Measurements from ENCODE around the gene SYNE2. TPM values are rescaled to one million over a fixed set of nuclear protein-coding genes. Genes with fewer than 3 reads are reported as not detected.

Gene SYNE2
- total RNA-seq, 1 experiment from 2014 or later = 16.0 TPM

DNA sequence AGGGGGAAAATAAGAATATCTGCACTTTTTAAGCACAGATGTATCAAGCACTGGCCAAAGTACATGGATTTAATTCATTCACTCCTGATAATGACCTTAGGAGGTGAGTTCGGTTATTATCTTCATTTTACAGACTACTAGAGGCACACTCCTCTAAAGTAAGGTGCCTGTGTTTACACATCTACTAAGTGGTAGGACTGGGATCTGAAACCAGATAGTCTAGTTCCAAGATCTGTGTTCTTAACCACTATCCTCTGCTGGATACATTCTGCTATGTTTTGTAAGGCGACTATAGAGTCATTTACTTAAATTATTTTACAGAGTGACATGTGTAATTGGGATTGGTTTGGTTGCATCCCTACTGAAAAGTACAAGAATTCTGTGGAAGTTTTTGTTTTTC lies 266.1 kb downstream of the SYNE2 start:
- H3K27me3 ChIP-seq (ENCODE audit: low read length) = no peaks in the 10 kb centered on the region
- no peak overlapping the region for H3K4me2 ChIP-seq (ENCODE audit: low read length)
- H3K4me1 ChIP-seq (ENCODE audit: insufficient read depth, low read length) = peaks cover 13% of the 10 kb centered on the region
- TF ChIP-seq, protein P1, sequence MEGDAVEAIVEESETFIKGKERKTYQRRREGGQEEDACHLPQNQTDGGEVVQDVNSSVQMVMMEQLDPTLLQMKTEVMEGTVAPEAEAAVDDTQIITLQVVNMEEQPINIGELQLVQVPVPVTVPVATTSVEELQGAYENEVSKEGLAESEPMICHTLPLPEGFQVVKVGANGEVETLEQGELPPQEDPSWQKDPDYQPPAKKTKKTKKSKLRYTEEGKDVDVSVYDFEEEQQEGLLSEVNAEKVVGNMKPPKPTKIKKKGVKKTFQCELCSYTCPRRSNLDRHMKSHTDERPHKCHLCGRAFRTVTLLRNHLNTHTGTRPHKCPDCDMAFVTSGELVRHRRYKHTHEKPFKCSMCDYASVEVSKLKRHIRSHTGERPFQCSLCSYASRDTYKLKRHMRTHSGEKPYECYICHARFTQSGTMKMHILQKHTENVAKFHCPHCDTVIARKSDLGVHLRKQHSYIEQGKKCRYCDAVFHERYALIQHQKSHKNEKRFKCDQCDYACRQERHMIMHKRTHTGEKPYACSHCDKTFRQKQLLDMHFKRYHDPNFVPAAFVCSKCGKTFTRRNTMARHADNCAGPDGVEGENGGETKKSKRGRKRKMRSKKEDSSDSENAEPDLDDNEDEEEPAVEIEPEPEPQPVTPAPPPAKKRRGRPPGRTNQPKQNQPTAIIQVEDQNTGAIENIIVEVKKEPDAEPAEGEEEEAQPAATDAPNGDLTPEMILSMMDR (conservative IDR thresholded peaks at IDR 0.05; ENCODE audit: low read depth, low read length) = no peak
- TF ChIP-seq EZH2phosphoT487 (IDR thresholded peaks at IDR 0.05; ENCODE audit: borderline replicate concordance, low read length) (no peak), EZH2 (IDR thresholded peaks at IDR 0.05; ENCODE audit: low read length, unreplicated experiment) (no peak)
- no peak overlapping the region for H3K27ac ChIP-seq (ENCODE audit: low read length)
- intact Hi-C loops (cut with micrococcal nuclease) = no loop called here
- peak; percentile 19; the same call in 1 of the 2 replicates for ATAC-seq
- CTCF ChIA-PET = no interaction called here
- no TSS peak for BruUV-seq (replicated peaks)
- no peak overlapping the region for H3K9ac ChIP-seq (ENCODE audit: low read length)
- H2AFZ ChIP-seq (ENCODE audit: low read length) = no peak overlapping the region
- peak; percentile 14 for DNase-seq
- H3K9me3 ChIP-seq (ENCODE audit: low read length) = no peaks in the 10 kb centered on the region
- H3K79me2 ChIP-seq (ENCODE audit: low read length) = no peaks in the 10 kb centered on the region
- H3K36me3 ChIP-seq (ENCODE audit: low read depth, low read length) = no peaks in the 10 kb centered on the region
- no peaks in the 10 kb centered on the region for H3K9me2 ChIP-seq (replicated peaks; ENCODE audit: low read length)
- H4K20me1 ChIP-seq (ENCODE audit: low read length) = no peaks in the 10 kb centered on the region
- H3F3A ChIP-seq (ENCODE audit: low read length, unreplicated experiment) = no peaks in the 10 kb centered on the region
- no peak overlapping the region for H3K4me3 ChIP-seq (ENCODE audit: low read length)
- POLR2A ChIA-PET (ENCODE audit: unreplicated experiment) = no interaction called here

DNA sequence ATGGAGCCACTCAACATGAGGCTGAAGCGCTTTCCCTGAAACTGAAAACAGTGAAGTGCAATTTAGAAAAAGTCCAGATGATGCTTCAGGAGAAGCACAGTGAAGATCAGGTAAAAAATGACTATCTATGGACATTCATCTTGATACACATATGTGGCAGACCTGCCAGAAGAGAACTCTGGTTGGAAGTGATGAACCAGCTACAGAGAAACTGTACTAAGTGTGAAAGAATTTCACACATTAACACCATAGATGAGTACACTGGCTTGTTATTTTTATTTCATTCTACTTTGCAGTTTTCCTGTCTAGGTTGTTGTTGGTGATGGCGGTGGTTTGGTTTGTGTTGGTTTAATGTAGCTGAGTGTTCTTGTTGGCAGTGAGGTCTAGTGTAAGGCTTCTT lies 266.7 kb downstream of the SYNE2 start:
- Histone ChIP-seq H3K4me1 (ENCODE audit: insufficient read depth, low read length) (peaks cover 13% of the 10 kb centered on the region), H3K4me2 (ENCODE audit: low read length) (no peak overlapping the region), H2AFZ (ENCODE audit: low read length) (no peak overlapping the region), H3K4me3 (ENCODE audit: low read length) (no peak overlapping the region), H3K9ac (ENCODE audit: low read length) (no peak overlapping the region), H3K27me3 (ENCODE audit: low read length) (no peaks in the 10 kb centered on the region), H3K9me3 (ENCODE audit: low read length) (no peaks in the 10 kb centered on the region), H3K36me3 (ENCODE audit: low read depth, low read length) (no peaks in the 10 kb centered on the region), H3F3A (ENCODE audit: low read length, unreplicated experiment) (no peaks in the 10 kb centered on the region), H3K79me2 (ENCODE audit: low read length) (no peaks in the 10 kb centered on the region), H3K27ac (ENCODE audit: low read length) (no peak overlapping the region), H4K20me1 (ENCODE audit: low read length) (no peaks in the 10 kb centered on the region), H3K9me2 (replicated peaks; ENCODE audit: low read length) (no peaks in the 10 kb centered on the region)
- intact Hi-C loops (cut with micrococcal nuclease) = no loop called here
- CTCF ChIA-PET = no interaction called here
- ATAC-seq = no peak
- POLR2A ChIA-PET (ENCODE audit: unreplicated experiment) = no interaction called here
- TF ChIP-seq EZH2phosphoT487 (IDR thresholded peaks at IDR 0.05; ENCODE audit: borderline replicate concordance, low read length) (no peak), EZH2 (IDR thresholded peaks at IDR 0.05; ENCODE audit: low read length, unreplicated experiment) (no peak)
- TF ChIP-seq, protein P1 (conservative IDR thresholded peaks at IDR 0.05; ENCODE audit: low read depth, low read length) = no peak
- BruUV-seq (replicated peaks) = no TSS peak
- DNase-seq = no peak

DNA sequence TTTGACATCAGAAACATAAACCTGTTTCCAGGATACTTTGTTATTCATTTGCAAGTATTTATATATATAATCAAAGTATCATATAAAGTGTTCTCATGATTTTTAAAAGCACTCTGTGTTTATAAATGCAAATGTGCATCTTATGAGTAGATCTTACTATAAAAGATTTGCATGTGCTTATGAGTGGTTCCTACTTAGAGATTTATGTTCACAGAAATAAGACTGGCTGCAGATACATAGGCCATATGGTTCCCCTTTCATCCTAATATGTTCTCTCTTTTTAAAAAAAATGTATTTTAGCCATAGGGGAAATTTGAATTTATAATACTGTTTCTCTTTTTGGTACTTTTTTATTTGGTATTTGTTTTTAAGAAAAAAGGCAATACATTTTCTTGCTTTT lies 267.2 kb downstream of the SYNE2 start:
- POLR2A ChIA-PET (ENCODE audit: unreplicated experiment) = no interaction called here
- no peak overlapping the region for H3K4me2 ChIP-seq (ENCODE audit: low read length)
- H3K9ac ChIP-seq (ENCODE audit: low read length) = no peak overlapping the region
- H3K4me3 ChIP-seq (ENCODE audit: low read length) = no peak overlapping the region
- no peaks in the 10 kb centered on the region for H3K9me2 ChIP-seq (replicated peaks; ENCODE audit: low read length)
- ATAC-seq (no peak), DNase-seq (no peak)
- H3K27me3 ChIP-seq (ENCODE audit: low read length) = no peaks in the 10 kb centered on the region
- BruUV-seq (replicated peaks) = no TSS peak
- no peak overlapping the region for H2AFZ ChIP-seq (ENCODE audit: low read length)
- no peak for TF ChIP-seq EZH2 (IDR thresholded peaks at IDR 0.05; ENCODE audit: low read length, unreplicated experiment)
- no peaks in the 10 kb centered on the region for H3K36me3 ChIP-seq (ENCODE audit: low read depth, low read length)
- intact Hi-C loops (cut with micrococcal nuclease) = no loop called here
- H3K9me3 ChIP-seq (ENCODE audit: low read length) = no peaks in the 10 kb centered on the region
- CTCF ChIA-PET = interaction anchor here (0.5 kb wide), 2 partner anchors 67 to 256 kb away, joined by 3 read pairs; no protein-coding TSS in a partner anchor
- no peaks in the 10 kb centered on the region for H3F3A ChIP-seq (ENCODE audit: low read length, unreplicated experiment)
- no peaks in the 10 kb centered on the region for H3K79me2 ChIP-seq (ENCODE audit: low read length)
- peaks cover 13% of the 10 kb centered on the region for H3K4me1 ChIP-seq (ENCODE audit: insufficient read depth, low read length)
- H4K20me1 ChIP-seq (ENCODE audit: low read length) = no peaks in the 10 kb centered on the region
- H3K27ac ChIP-seq (ENCODE audit: low read length) = no peak overlapping the region

All from PC-3 (cell line).